ENCODE data around the gene RALA. TPM values are rescaled to one million over a fixed set of nuclear protein-coding genes. Genes with fewer than 3 reads are reported as not detected.
"Not testable (repeated sequence)": the region's sequence is repeated elsewhere in the genome, so short reads cannot be mapped to it uniquely, and the experiment has no call there.

The RALA gene
- total RNA-seq, 4 donors from 2014 or later: 5.4 to 29.8 (median 17.9) TPM

DNA sequence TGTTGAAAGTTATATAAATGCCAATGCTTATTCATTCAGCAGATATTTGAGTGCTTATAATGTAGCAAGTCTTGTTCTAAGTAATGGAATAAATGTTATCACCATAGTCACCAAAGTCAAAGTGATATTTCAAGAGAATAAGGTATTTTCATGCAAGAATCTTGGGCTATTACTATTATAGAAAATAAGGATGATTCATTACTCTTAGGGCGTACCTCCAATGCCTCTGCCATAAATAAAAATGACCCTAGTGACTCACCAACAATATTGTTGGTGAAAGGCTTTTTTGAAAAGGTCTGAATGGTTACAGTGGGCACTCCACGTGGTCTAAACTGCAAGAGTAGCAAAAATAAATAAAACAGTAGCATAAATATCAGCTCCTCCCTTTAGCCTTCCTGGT is 68.4 kb downstream of the RALA start:
- 73 to 87% methylated on average over 2 of the region's 2 CpGs for WGBS, 2 donors (ENCODE audit: low coverage in 1 of 2)
- Histone ChIP-seq H3K36me3 (peaks cover 0 to 26% (median 4%) of the 10 kb centered on the region in 4 donors), H3K4me3 (no peak overlapping the region), H3K4me1 (no peaks in the 10 kb centered on the region), H3K27me3 (no peaks in the 10 kb centered on the region), H3K27ac (no peak overlapping the region), H3K9me3 (no peaks in the 10 kb centered on the region)
- TF ChIP-seq POLR2A (IDR thresholded peaks at IDR 0.05): no peak
- no peak for TF ChIP-seq POLR2AphosphoS5 (IDR thresholded peaks at IDR 0.05)
- no peak for TF ChIP-seq CTCF (IDR thresholded peaks at IDR 0.05)
- no peak for TF ChIP-seq EP300 (IDR thresholded peaks at IDR 0.05; ENCODE audit: low read depth)
- no peak for DNase-seq
- in situ Hi-C loops (cut with MboI; ENCODE audit: low pct_ligation_motif_present in 1 of 4, low pct_unique_long_range_greater_than_20kb in 1 of 4, low sequenced_read_pairs in 3 of 4) (no loop called here), intact Hi-C loops (cut with DNase I; ENCODE audit: low total_unique reads) (no loop called here)

GRCh38 chr7:39693086-39693485 is 69.7 kb downstream of the RALA start:
- H3K27me3 ChIP-seq: not testable (repeated sequence)
- H3K36me3 ChIP-seq: peaks cover 0 to 32% (median 5%) of the 10 kb centered on the region in 4 donors

DNA sequence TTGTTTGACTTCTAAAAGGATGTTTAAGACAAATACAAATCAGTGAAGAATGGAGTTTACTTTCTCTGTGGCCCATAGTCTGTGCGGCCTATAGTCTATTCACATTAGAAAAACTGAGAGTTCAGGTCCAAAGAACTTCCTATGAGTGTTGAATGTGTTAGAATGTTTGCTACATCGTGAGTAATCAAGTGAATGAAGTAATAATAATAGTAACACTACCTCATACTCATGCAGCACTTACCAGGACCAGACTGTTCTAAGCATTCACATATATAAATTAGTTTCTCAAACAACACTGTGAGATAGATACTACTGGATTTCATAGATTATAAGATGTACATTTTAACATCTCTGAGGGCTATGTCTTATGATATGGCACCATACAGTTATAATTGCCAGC is 70.4 kb downstream of the RALA start:
- intact Hi-C loops (cut with DNase I; ENCODE audit: low total_unique reads) (no loop called here), in situ Hi-C loops (cut with MboI; ENCODE audit: low pct_ligation_motif_present in 1 of 4, low pct_unique_long_range_greater_than_20kb in 1 of 4, low sequenced_read_pairs in 3 of 4) (no loop called here)
- Histone ChIP-seq H3K36me3 (peaks cover 0 to 32% (median 6%) of the 10 kb centered on the region in 4 donors), H3K4me3 (no peak overlapping the region), H3K9me3 (no peaks in the 10 kb centered on the region), H3K27ac (no peak overlapping the region), H3K4me1 (no peaks in the 10 kb centered on the region), H3K27me3 (no peaks in the 10 kb centered on the region)
- DNase-seq: no peak
- TF ChIP-seq CTCF (IDR thresholded peaks at IDR 0.05) (no peak), POLR2AphosphoS5 (IDR thresholded peaks at IDR 0.05) (no peak), POLR2A (IDR thresholded peaks at IDR 0.05) (no peak), EP300 (IDR thresholded peaks at IDR 0.05; ENCODE audit: low read depth) (no peak)
- 86% methylated on average over 2 of the region's 2 CpGs; no CpG with 5 or more reads in 1 of the 2 donors for WGBS, 2 donors (ENCODE audit: low coverage in 1 of 2)

More at GRCh38 chr7:39693086-39693485, 69.7 kb downstream of the RALA start:
- H3K4me3 ChIP-seq; H3K4me1 ChIP-seq; intact Hi-C loops (cut with DNase I; ENCODE audit: low total_unique reads); DNase-seq; in situ Hi-C loops (cut with MboI; ENCODE audit: low pct_ligation_motif_present in 1 of 4, low pct_unique_long_range_greater_than_20kb in 1 of 4, low sequenced_read_pairs in 3 of 4); H3K9me3 ChIP-seq; H3K27ac ChIP-seq: not testable (repeated sequence)
- WGBS, 2 donors (ENCODE audit: low coverage in 1 of 2): 95 to 100% methylated on average over 3 to 4 of the region's 4 CpGs

DNA sequence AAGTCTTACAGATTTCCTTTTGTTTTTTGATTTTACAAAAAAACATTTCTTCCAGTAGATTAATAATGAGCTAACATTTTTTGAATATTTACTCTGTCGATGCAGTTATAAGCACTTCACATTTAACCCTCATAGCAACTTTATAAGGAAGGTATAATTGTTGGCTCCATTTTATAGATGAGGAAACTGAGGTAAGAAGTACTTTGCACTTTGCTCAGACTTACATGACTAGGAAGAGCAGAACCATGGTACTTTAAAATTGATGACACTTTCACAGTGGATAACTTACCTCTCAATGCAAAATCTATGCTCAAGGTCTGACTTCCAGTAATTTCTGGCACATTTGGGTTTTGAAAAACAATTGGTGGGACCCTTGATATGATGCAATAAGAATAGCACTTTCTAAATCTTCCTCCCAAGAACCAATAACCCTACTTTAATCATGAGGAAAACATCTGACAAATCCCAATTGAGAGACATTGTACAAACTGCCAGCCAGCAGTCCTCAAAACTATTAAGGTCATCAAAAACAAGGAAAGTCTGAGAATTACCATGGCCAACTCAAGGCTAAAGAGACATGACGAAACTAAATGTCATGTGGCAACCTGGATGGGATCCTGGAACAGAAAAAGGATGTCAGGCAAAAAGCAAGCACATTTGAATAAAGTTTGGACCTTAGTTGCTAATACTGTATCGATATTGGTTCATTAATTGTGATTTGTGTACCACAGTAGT is 72.6 kb downstream of the RALA start:
- no peaks in the 10 kb centered on the region for H3K27me3 ChIP-seq
- H3K4me1 ChIP-seq: no peaks in the 10 kb centered on the region
- intact Hi-C loops (cut with DNase I; ENCODE audit: low total_unique reads): no loop called here
- 81 to 91% methylated on average over 3 of the region's 3 CpGs for WGBS, 2 donors (ENCODE audit: low coverage in 1 of 2)
- TF ChIP-seq CTCF (IDR thresholded peaks at IDR 0.05) (no peak), POLR2AphosphoS5 (IDR thresholded peaks at IDR 0.05) (no peak), POLR2A (IDR thresholded peaks at IDR 0.05) (no peak), EP300 (IDR thresholded peaks at IDR 0.05; ENCODE audit: low read depth) (no peak)
- no peaks in the 10 kb centered on the region for H3K9me3 ChIP-seq
- peaks cover 0 to 27% (median 6%) of the 10 kb centered on the region in 4 donors for H3K36me3 ChIP-seq
- no peak for DNase-seq
- in situ Hi-C loops (cut with MboI; ENCODE audit: low pct_ligation_motif_present in 1 of 4, low pct_unique_long_range_greater_than_20kb in 1 of 4, low sequenced_read_pairs in 3 of 4): no loop called here
- no peak overlapping the region for H3K4me3 ChIP-seq
- H3K27ac ChIP-seq: no peak overlapping the region

Measured in transverse colon (tissue), 4 donors.